Caki2 (cell line): ENCODE results near the gene ACADVL. TPM values are rescaled to one million over a fixed set of nuclear protein-coding genes. Genes with fewer than 3 reads are reported as not detected.

Experiments used
- DNase-seq: peaks from one replicate; pipeline ENCODE4 v3.0.0-alpha.2; 2015; ENCODE audit warnings: low read depth
- in situ Hi-C: cut with HindIII; loops from 2 replicates; pipeline ENCODE4 v1.10.0; 2016; ENCODE audit warnings: low sequenced_read_pairs, low pct_unique_long_range_greater_than_20kb, mixed read lengths
- total RNA-seq: library from RNA; depleted of rRNA; stranded (reverse); fragments of >200 nt; shearing (Covaris generic); gene quantifications from 2 replicates; pipeline ENCODE4 v1.2.3, GENCODE V29; 2014; ENCODE audit warnings: low replicate concordance

The ACADVL gene
- total RNA-seq, 1 experiment from 2014 or later: 338 TPM

GRCh38 chr17:7225711-7226331, 6.1 kb downstream of the ACADVL start:
- in situ Hi-C loops: no loop called here
- DNase-seq: no peak

- in situ Hi-C loops: no loop called here
Measured at GRCh38 chr17:7226721-7227710, 7.3 kb downstream of the ACADVL start.

GRCh38 chr17:7228920-7229319, 9.2 kb downstream of the ACADVL start:
- no peak for DNase-seq
- in situ Hi-C loops: no loop called here

More at GRCh38 chr17:7226721-7227710, 7.3 kb downstream of the ACADVL start:
- no peak for DNase-seq

GRCh38 chr17:7229504-7229903, 9.8 kb downstream of the ACADVL start:
- no peak for DNase-seq
- in situ Hi-C loops: no loop called here

GRCh38 chr17:7232114-7232513, 12.4 kb downstream of the ACADVL start:
- in situ Hi-C loops: no loop called here
- no peak for DNase-seq

- in situ Hi-C loops: no loop called here
- no peak for DNase-seq
Measured at GRCh38 chr17:7233701-7234082, 14.0 kb downstream of the ACADVL start.

GRCh38 chr17:7234083-7234951, 14.6 kb downstream of the ACADVL start, which contains the start of gene DVL2:
DVL2 (minus strand) TSS chr17:7234517; CDS start chr17:7234262, 255 bp downstream.
- in situ Hi-C loops: no loop called here
- DNase-seq: peak; percentile 85

- in situ Hi-C loops: no loop called here
- DNase-seq: no peak
Measured at GRCh38 chr17:7235693-7236665, 16.2 kb downstream of the ACADVL start.

GRCh38 chr17:7236808-7237207, 17.1 kb downstream of the ACADVL start:
- in situ Hi-C loops: no loop called here

GRCh38 chr17:7237266-7237760, 17.6 kb downstream of the ACADVL start:
- DNase-seq: no peak
- in situ Hi-C loops: no loop called here

More at GRCh38 chr17:7236808-7237207, 17.1 kb downstream of the ACADVL start:
- DNase-seq: no peak

- DNase-seq: peak; percentile 38
- in situ Hi-C loops: no loop called here
Measured at GRCh38 chr17:7237761-7238419, 18.2 kb downstream of the ACADVL start.

GRCh38 chr17:7238420-7239090, 18.8 kb downstream of the ACADVL start:
- in situ Hi-C loops: no loop called here
- no peak for DNase-seq

GRCh38 chr17:7239091-7240027, 19.6 kb downstream of the ACADVL start, which contains the start of gene PHF23:
PHF23 (minus strand) TSS chr17:7239457; CDS start chr17:7239279, 178 bp downstream.
- in situ Hi-C loops: no loop called here
- DNase-seq: peak; percentile 100

GRCh38 chr17:7240375-7240774, 20.6 kb downstream of the ACADVL start:
- no peak for DNase-seq
- in situ Hi-C loops: no loop called here

- no peak for DNase-seq
- in situ Hi-C loops: no loop called here
Measured at GRCh38 chr17:7241090-7241733, 21.5 kb downstream of the ACADVL start.
